Diencephalon (tissue), 1 donor: ENCODE results near the gene ZSCAN2. TPM values are rescaled to one million over a fixed set of nuclear protein-coding genes. Genes with fewer than 3 reads are reported as not detected.

Experiments used
- total RNA-seq: library from RNA; depleted of rRNA; stranded (reverse); fragments of >200 nt; gene quantifications from one replicate; pipeline ENCODE4 v1.2.3, GENCODE V29; 2014

ZSCAN2 gene
- total RNA-seq = 16.6 TPM

DNA sequence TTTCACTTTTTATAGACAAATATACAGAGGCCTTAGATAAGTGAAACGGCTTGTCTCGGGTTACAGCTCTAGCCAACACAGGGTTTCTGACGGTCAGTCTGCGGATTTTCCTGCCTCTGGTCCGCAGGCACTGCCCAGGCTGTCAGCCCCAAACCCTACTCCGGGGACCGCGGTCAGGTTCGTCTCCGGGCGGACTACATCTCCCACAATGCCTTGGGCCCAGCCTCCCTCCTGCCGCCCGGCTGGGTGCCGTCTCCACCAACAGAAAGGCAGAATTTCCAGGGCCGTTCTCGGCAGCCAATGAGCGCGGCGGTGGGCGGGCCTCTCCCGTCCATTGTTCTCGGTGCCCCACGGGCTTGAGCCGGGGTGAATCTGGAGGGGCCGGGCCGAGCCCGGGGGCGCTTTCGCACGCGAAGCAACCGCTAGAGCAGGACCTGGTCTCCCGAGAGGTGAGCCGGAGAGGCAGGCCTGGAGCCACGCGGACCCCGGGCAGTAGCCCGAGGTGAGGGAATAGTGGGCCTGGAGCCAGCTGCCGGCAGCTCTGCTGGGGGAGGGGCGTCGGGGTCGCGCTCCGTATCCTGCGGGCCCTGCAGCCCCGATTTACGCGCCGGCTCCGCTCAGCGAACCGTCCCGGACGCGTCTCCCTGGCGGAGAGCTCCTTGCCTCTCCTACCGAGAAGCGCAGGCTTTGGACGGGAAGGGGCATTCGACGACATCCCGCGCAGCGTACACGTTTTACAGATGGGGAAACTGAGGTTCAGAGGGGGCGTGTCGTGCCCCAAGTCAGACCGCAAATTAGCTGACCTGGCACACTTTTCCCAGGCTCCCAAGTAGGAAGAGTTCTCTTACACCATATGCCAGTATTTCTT lies at the start of gene ZSCAN2:
ZSCAN2 (plus strand) TSS at position 323 of the 868 bp plus-strand sequence. CDS start 2,919 bp downstream, outside the sequence.

DNA sequence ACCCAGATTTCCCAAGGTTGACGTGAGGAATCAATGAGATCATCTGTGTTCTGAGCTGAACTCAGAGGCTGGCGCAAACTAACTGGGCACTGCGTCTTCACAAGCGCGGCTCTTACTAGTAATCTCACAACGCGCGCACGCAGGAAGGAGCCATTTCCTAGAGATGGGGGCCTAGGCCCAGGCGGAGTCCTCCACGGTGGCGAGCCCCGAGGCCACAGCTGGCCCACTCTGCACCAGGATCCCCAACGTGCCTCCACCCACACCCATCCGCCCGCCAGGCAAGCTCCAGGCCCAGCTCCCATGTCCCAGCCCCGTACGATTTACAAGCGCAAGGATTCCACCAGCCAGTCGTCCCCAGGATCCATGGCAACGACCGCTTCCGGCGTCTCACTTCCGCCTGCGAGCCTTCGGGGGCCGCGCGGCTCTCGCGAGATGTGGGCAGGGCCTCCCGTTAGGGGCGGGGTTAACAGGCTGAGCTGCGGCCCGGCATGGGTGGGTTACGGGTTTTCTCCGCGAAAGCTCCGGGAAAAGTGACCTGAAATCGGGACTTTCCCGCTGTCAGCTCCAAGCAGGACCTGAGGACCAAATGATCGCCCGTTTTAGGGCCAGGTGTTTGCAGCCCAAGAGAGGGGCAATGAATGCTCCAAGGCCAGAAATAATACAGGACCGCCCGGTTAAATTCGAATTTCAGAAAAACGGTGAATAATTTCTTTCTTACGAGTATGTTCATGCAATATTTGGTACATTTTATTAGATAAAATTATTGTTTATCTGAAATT lies 53.3 kb downstream of the ZSCAN2 start, which contains the start of gene WDR73:
WDR73 (minus strand) TSS at position 374 of the 779 bp plus-strand sequence; CDS start at position 365, 9 bp downstream.

DNA sequence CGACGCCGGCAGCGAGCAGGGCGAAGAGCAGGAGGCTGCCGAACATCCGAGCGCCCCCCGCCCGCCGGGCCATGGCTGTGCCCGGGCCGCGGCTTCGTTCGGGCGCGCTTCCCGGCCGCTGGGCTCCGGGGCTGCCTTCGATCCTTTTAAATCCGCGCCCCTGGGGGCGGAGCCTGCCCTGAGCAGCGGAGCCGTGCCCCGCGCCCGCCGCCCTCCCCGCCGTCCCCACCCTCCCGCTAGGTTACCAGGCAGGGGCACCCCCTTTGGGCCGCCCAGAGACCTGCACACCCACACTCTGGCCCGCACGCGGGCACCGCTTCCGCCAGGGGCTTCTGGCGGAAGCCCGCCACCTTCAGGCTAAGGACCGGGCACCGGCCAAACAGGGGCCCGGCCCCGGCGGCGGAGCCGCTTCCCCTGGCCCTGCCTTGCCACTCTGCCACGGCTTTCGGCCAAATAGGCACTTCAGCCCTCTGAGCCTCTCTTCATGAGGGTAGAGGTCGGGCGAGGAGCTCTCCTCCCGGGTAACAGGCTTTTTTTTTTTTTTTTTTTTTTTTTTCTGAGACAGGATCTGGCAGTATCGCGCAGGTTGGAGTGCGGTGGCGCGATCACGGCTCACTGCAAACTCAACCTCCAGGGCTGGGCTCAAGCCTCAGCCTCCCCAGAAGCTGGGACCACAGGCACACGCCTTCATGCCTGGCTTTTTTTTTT lies 57.4 kb downstream of the ZSCAN2 start, which contains the start of gene NMB:
NMB (minus strand) TSS at position 120 of the 708 bp plus-strand sequence; CDS start at position 73, 47 bp downstream.

Other genes starting within 250 kb of the ZSCAN2 start
- 33.0 TPM for gene WDR73, start 53.3 kb downstream of the ZSCAN2 start, total RNA-seq
- gene NMB, start 57.2 kb downstream of the ZSCAN2 start, total RNA-seq = 6.5 TPM
- 82.8 TPM for gene SEC11A, start 115.1 kb downstream of the ZSCAN2 start, total RNA-seq
- gene ZNF592, start 147.6 kb downstream of the ZSCAN2 start, total RNA-seq = 7.2 TPM
- gene ALPK3, start 216.3 kb downstream of the ZSCAN2 start, total RNA-seq = 2.5 TPM